HepG2 (cell line): Measurements from ENCODE around the gene ZNF324B. TPM values are rescaled to one million over a fixed set of nuclear protein-coding genes. Genes with fewer than 3 reads are reported as not detected.
A peak's percentile ranks its signal among the peaks of the same experiment; 100 is the strongest.

Experiments used
- ELK4 ChIP-seq: sonication (generic); formaldehyde crosslinking; IDR thresholded peaks from 2 replicates; pipeline ENCODE4 v1.9.0; 2021; ENCODE audit warnings: missing genetic modification reagents, borderline replicate concordance
- GTF3A ChIP-seq: sonication (generic); formaldehyde crosslinking; conservative IDR thresholded peaks from 2 replicates; pipeline ENCODE4 v1.4.0; 2020; ENCODE audit warnings: mild to moderate bottlenecking, missing genetic modification reagents
- HIC2 ChIP-seq: sonication (generic); formaldehyde crosslinking; IDR thresholded peaks from 2 replicates; pipeline ENCODE4 v1.9.0; 2022; ENCODE audit warnings: low read depth, missing genetic modification reagents
- HNF4A ChIP-seq: sonication (generic); formaldehyde crosslinking; IDR thresholded peaks from 2 replicates; pipeline ENCODE4 v1.4.0; 2020; ENCODE audit warnings: missing genetic modification reagents
- IRF9 ChIP-seq: sonication (generic); formaldehyde crosslinking; IDR thresholded peaks from 2 replicates; pipeline ENCODE4 v1.8.0; 2022; ENCODE audit warnings: missing genetic modification reagents, mild to moderate bottlenecking, borderline replicate concordance
- JARID2 ChIP-seq: sonication (generic); formaldehyde crosslinking; IDR thresholded peaks from 2 replicates; pipeline ENCODE4 v1.8.1; 2023; ENCODE audit warnings: missing genetic modification reagents, inconsistent platforms; ENCODE audit not compliant: insufficient replicate concordance
- PITX1 ChIP-seq: sonication (generic); formaldehyde crosslinking; IDR thresholded peaks from 2 replicates; pipeline ENCODE4 v1.5.1; 2020; ENCODE audit warnings: mild to moderate bottlenecking, missing genetic modification reagents
- PLSCR1 ChIP-seq: sonication (generic); formaldehyde crosslinking; IDR thresholded peaks from 2 replicates; pipeline ENCODE4 v1.5.0; 2020; ENCODE audit warnings: missing genetic modification reagents, mild to moderate bottlenecking, borderline replicate concordance
- POGZ ChIP-seq: sonication (generic); formaldehyde crosslinking; IDR thresholded peaks from 2 replicates; pipeline ENCODE4 v1.4.0; 2020; ENCODE audit warnings: mild to moderate bottlenecking, missing genetic modification reagents
- POLR2G ChIP-seq: fragments of 200-400 bp; formaldehyde crosslinking; IDR thresholded peaks from 2 replicates; pipeline ENCODE4 v1.6.1; 2018; ENCODE audit warnings: mild to moderate bottlenecking, low read depth, low read length, moderate library complexity
- RBAK ChIP-seq: sonication (generic); formaldehyde crosslinking; IDR thresholded peaks from 2 replicates; pipeline ENCODE4 v1.5.1; 2020; ENCODE audit warnings: mild to moderate bottlenecking, missing genetic modification reagents
- SALL1 ChIP-seq: sonication (generic); formaldehyde crosslinking; IDR thresholded peaks from 2 replicates; pipeline ENCODE4 v1.8.0; 2022; ENCODE audit warnings: mild to moderate bottlenecking, missing genetic modification reagents
- SRF ChIP-seq: IDR thresholded peaks from 2 replicates; pipeline ENCODE4 v1.6.1; 2011; ENCODE audit warnings: mild to moderate bottlenecking, low read depth, low read length, moderate library complexity
- TCF7 ChIP-seq: sonication (generic); IDR thresholded peaks from 2 replicates; pipeline ENCODE4 v1.6.1; 2016; ENCODE audit warnings: antibody characterized with exemption, low read depth
- ZBED4 ChIP-seq: sonication (generic); formaldehyde crosslinking; IDR thresholded peaks from 2 replicates; pipeline ENCODE4 v1.4.0; 2020; ENCODE audit warnings: missing genetic modification reagents, borderline replicate concordance
- ZEB1 ChIP-seq: IDR thresholded peaks from 2 replicates; pipeline ENCODE4 v1.6.1; 2012; ENCODE audit warnings: mild to moderate bottlenecking, low read depth, inconsistent platforms; ENCODE audit not compliant: insufficient replicate concordance
- ZNF17 ChIP-seq: sonication (generic); formaldehyde crosslinking; IDR thresholded peaks from 2 replicates; pipeline ENCODE4 v1.5.0; 2020; ENCODE audit warnings: mild to moderate bottlenecking, missing genetic modification reagents
- ZNF510 ChIP-seq: sonication (generic); formaldehyde crosslinking; IDR thresholded peaks from 2 replicates; pipeline ENCODE4 v1.4.0; 2020; ENCODE audit warnings: low read depth, mild to moderate bottlenecking, missing genetic modification reagents
- ZNF780A ChIP-seq: sonication (generic); formaldehyde crosslinking; IDR thresholded peaks from 2 replicates; pipeline ENCODE4 v1.8.0; 2022; ENCODE audit warnings: mild to moderate bottlenecking, missing genetic modification reagents, moderate library complexity
- ZSCAN9 ChIP-seq: IDR thresholded peaks from 2 replicates; pipeline ENCODE4 v1.6.1; 2016; ENCODE audit warnings: borderline replicate concordance
- polyA plus RNA-seq, 8 experiments: library from polyadenylated mRNA; depleted of rRNA in 3 of 8; stranded (reverse) in 7 of 8; unstranded in 1 of 8; fragments of >200 nt; fragmentation: Illumina TruSeq in 4 of 8; extraction: Trizol in 4 of 8; gene quantifications; 2 replicates each; pipeline versions ENCODE4 v1.2.1 to v1.2.3, GENCODE V29; 2011 to 2016; ENCODE audit warnings: low read depth in 4 of 8, missing spikeins in 1 of 8, mixed read lengths in 1 of 8; ENCODE audit not compliant: insufficient read depth in 1 of 8
- total RNA-seq, 5 experiments: library from RNA; depleted of rRNA; stranded (reverse); fragments of >200 nt; fragmentation: Illumina TruSeq; extraction: Trizol; gene quantifications; 2 replicates each; pipeline ENCODE4 v1.2.3, GENCODE V29; 2016; ENCODE audit warnings: low read depth in 1 of 5

Gene ZNF324B
- total and polyA plus RNA-seq, 2 of the 13 experiments (the other 11 are each of a cell fraction or from before 2014, with no cell fraction given): 0.53 to 3.0 TPM

- TF ChIP-seq ZEB1: no peak
- no peak for TF ChIP-seq ZNF780A
- no peak for TF ChIP-seq HIC2 (CRISPR knock-in tag)
- no peak for TF ChIP-seq PLSCR1 (CRISPR knock-in tag)
- no peak for TF ChIP-seq SALL1
- TF ChIP-seq POGZ: 0 out of 2 replicates have a peak, but pooled peaks have one; percentile 32
- TF ChIP-seq ZBED4 (CRISPR knock-in tag): no peak
- 0 out of 2 replicates have a peak, but pooled peaks have one; percentile 9 for TF ChIP-seq HNF4A (CRISPR knock-in tag)
- TF ChIP-seq ZNF510: no peak
- TF ChIP-seq ELK4 (CRISPR knock-in tag): no peak
- 0 out of 2 replicates have a peak, but pooled peaks have one; percentile 29 for TF ChIP-seq POLR2G
- no peak for TF ChIP-seq RBAK
- TF ChIP-seq PITX1 (CRISPR knock-in tag): 0 out of 2 replicates have a peak, but pooled peaks have one; percentile 41
- TF ChIP-seq TCF7: no peak
- no peak for TF ChIP-seq ZNF17
- TF ChIP-seq SRF: no peak
- no peak for TF ChIP-seq JARID2
- no peak for TF ChIP-seq ZSCAN9 (CRISPR knock-in tag)
- peak; percentile 59; the same call in 1 of the 2 replicates for TF ChIP-seq GTF3A (CRISPR knock-in tag)
- 0 out of 2 replicates have a peak, but pooled peaks have one; percentile 26 for TF ChIP-seq IRF9 (CRISPR knock-in tag)
Measured at GRCh38 chr19:58406818-58407657, 44.4 kb upstream of the ZNF324B start (continued).
